Transverse colon (tissue), 4 donors: ENCODE measurements around the gene TPM1. TPM values are rescaled to one million over a fixed set of nuclear protein-coding genes. Genes with fewer than 3 reads are reported as not detected.
A peak's percentile ranks its signal among the peaks of the same experiment; 100 is the strongest.

Experiments used
- DNase-seq: peaks from one replicate; pipeline ENCODE4 v3.0.0-alpha.2; 2019
- H3K27ac ChIP-seq, 4 donors: fragments of 200-600 bp; sonication (generic); 2 replicates each; pipeline ENCODE4 v1.5.1; 2016 to 2018; ENCODE audit warnings: inconsistent platforms in 4 of 4
- H3K27me3 ChIP-seq: fragments of 200-600 bp; sonication (generic); 2 replicates; pipeline ENCODE4 v1.5.1; 2017; ENCODE audit warnings: inconsistent platforms
- H3K36me3 ChIP-seq, 4 donors: fragments of 200-600 bp; sonication (generic); 2 replicates each; pipeline ENCODE4 v1.5.1; 2017 to 2019; ENCODE audit warnings: inconsistent platforms in 4 of 4
- H3K4me1 ChIP-seq, 4 donors: fragments of 200-600 bp; sonication (generic); 2 replicates each; pipeline ENCODE4 v1.5.1; 2017 to 2020; ENCODE audit warnings: inconsistent platforms in 4 of 4
- H3K4me3 ChIP-seq, 4 donors: fragments of 200-600 bp; sonication (generic); 1 replicate in 1 of 4; 2 replicates in 3 of 4; pipeline versions ENCODE4 v1.5.1 to v1.6.1; 2017 to 2019; ENCODE audit warnings: inconsistent platforms in 4 of 4
- H3K9me3 ChIP-seq, 2 donors: fragments of 200-600 bp; sonication (generic); 2 replicates each; pipeline ENCODE4 v1.5.1; 2017 to 2019; ENCODE audit warnings: inconsistent platforms in 2 of 2
- EP300 ChIP-seq: sonication (generic); formaldehyde crosslinking; IDR thresholded peaks from one replicate; pipeline ENCODE4 v1.6.1; 2017; ENCODE audit warnings: antibody characterized with exemption, low read depth
- POLR2A ChIP-seq: fragments of 450-650 bp; IDR thresholded peaks from one replicate; pipeline ENCODE4 v1.6.1; 2016; ENCODE audit warnings: antibody characterized with exemption, mild to moderate bottlenecking, moderate library complexity
- POLR2AphosphoS5 ChIP-seq, 3 donors: sonication (generic); formaldehyde crosslinking; IDR thresholded peaks; one replicate each; pipeline ENCODE4 v1.6.1; 2016; ENCODE audit warnings: antibody characterized with exemption in 3 of 3
- WGBS, 2 donors: methylation state at CpG; one replicate each; pipeline ENCODE4 v1.1.5; 2018; ENCODE audit warnings: low coverage in 1 of 2; 5-methylcytosine and 5-hydroxymethylcytosine counted together
- in situ Hi-C, 4 donors: fragments of 200-750 bp; cut with MboI; loops; one replicate each; pipeline versions ENCODE4 v1.15.0 to v1.15.1; 2017; ENCODE audit warnings: low sequenced_read_pairs in 3 of 4, low pct_ligation_motif_present in 1 of 4, low pct_unique_long_range_greater_than_20kb in 1 of 4
- intact Hi-C: fragments of 100-400 bp; cut with DNase I; formaldehyde crosslinking; loops from one replicate; pipeline ENCODE4 v1.15.1; 2023; ENCODE audit warnings: low total_unique reads
- total RNA-seq, 4 donors: library from RNA; depleted of rRNA; stranded (reverse); fragments of >200 nt; gene quantifications; one replicate each; pipeline ENCODE4 v1.1.0, GENCODE V29; 2016
- TF ChIP-seq, protein P1 (sequence below), 5 experiments: fragments of 200-600 bp in 3 of 5; fragments of 450-650 bp in 2 of 5; sonication (generic) in 3 of 5; IDR thresholded peaks; 1 replicate in 2 of 5; 2 replicates in 3 of 5; pipeline ENCODE4 v1.5.1; 2016 to 2017; ENCODE audit warnings: antibody characterized with exemption in 5 of 5, inconsistent platforms in 3 of 5, mild to moderate bottlenecking in 2 of 5, moderate library complexity in 1 of 5

TPM1 gene
- total RNA-seq, 4 donors from 2014 or later, result 775 to 2,480 (median 1,140) TPM

DNA sequence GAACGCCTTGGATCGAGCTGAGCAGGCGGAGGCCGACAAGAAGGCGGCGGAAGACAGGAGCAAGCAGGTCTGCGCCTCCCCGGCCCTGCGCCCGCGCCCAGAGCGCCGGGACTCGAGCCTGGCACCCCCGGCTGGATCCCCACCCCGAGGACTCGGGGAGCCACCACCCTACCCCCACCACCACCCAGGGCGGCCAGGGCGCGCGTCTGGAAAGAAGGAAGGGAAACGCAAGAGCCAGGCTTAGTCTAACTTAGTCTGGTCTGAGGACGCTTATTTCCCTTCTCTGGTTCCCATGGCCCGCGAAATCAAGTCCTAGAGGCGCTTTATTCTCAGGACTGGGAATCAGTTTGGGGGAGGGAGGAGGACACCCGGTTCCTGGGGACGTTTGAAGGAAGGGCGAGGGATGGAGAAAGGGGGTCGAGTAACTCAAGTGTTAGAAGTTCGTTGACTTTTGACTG, 359 bp downstream of the TPM1 start:
- TF ChIP-seq, protein P1, sequence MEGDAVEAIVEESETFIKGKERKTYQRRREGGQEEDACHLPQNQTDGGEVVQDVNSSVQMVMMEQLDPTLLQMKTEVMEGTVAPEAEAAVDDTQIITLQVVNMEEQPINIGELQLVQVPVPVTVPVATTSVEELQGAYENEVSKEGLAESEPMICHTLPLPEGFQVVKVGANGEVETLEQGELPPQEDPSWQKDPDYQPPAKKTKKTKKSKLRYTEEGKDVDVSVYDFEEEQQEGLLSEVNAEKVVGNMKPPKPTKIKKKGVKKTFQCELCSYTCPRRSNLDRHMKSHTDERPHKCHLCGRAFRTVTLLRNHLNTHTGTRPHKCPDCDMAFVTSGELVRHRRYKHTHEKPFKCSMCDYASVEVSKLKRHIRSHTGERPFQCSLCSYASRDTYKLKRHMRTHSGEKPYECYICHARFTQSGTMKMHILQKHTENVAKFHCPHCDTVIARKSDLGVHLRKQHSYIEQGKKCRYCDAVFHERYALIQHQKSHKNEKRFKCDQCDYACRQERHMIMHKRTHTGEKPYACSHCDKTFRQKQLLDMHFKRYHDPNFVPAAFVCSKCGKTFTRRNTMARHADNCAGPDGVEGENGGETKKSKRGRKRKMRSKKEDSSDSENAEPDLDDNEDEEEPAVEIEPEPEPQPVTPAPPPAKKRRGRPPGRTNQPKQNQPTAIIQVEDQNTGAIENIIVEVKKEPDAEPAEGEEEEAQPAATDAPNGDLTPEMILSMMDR (IDR thresholded peaks at IDR 0.05), result no peak
- TF ChIP-seq POLR2A (no peak), POLR2AphosphoS5 (IDR thresholded peaks at IDR 0.05) (no peak), EP300 (no peak)
- Histone ChIP-seq H3K27ac (peak overlapping the region; percentile 96 to 98 (median 96)), H3K9me3 (no peaks in the 10 kb centered on the region), H3K36me3 (no peaks in the 10 kb centered on the region), H3K4me3 (peak overlapping the region; percentile 80 to 88 (median 84)), H3K27me3 (peaks cover 26% of the 10 kb centered on the region), H3K4me1 (peaks cover 0 to 48% (median 28%) of the 10 kb centered on the region in 4 donors)
- in situ Hi-C loops, result loop anchor here in 1 of 4 donors (25.0 kb wide), 1 partner anchor 156 kb away; no protein-coding TSS in a partner anchor
- 0 to 4% methylated on average over 3 to 15 of the region's 31 CpGs for WGBS, 2 donors
- intact Hi-C loops, result loop anchor here (1.0 to 5.0 kb wide), 2 partner anchors 146 to 195 kb away; no protein-coding TSS in a partner anchor
- DNase-seq, result no peak

- in situ Hi-C loops, result loop anchor here in 1 of 4 donors (25.0 kb wide), 1 partner anchor 156 kb away; no protein-coding TSS in a partner anchor
- peak overlapping the region; percentile 80 to 88 (median 84) for H3K4me3 ChIP-seq
- peaks cover 26% of the 10 kb centered on the region for H3K27me3 ChIP-seq
- no peak for DNase-seq
- H3K36me3 ChIP-seq, result no peaks in the 10 kb centered on the region
- H3K4me1 ChIP-seq, result peaks cover 0 to 48% (median 29%) of the 10 kb centered on the region in 4 donors
- TF ChIP-seq POLR2A (no peak), EP300 (no peak), POLR2AphosphoS5 (IDR thresholded peaks at IDR 0.05) (peak in 1 of 3 donors; percentile 20)
- TF ChIP-seq, protein P1 (IDR thresholded peaks at IDR 0.05), result no peak
- H3K9me3 ChIP-seq, result no peaks in the 10 kb centered on the region
- 1% methylated on average over 48 of the region's 54 CpGs; no CpG with 5 or more reads in 1 of the 2 donors for WGBS, 2 donors
- intact Hi-C loops, result loop anchor here (5.0 kb wide), 1 partner anchor 146 kb away; no protein-coding TSS in a partner anchor
- peak overlapping the region; percentile 96 to 98 (median 96) for H3K27ac ChIP-seq
These were observed 959 bp downstream of the TPM1 start for GRCh38 chr15:63043335-63044076.

DNA sequence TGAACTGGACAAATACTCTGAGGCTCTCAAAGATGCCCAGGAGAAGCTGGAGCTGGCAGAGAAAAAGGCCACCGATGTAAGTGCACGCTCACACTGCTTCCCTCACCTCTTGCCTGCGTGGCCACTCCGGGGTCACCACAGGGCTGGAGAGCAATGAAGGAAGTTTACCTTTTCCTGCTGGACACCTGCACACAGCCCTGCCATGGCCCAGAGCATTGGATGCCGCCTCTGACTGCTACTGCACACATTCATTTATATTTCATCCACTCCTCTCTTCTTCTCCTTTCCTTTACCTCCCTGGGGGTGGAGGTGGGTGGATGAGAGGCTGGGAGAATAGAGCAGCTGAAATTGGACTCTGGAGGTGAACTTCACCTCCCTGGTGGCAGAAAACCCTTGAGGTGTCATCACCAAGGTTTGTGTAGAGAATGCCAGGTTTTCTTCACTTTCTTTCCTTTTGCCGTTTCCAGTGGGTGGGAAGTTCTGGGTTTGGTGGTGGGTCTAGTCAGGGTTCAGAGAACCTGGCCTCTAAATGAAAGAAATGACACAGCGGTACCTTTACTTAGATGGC, 1.6 kb downstream of the TPM1 start:
- intact Hi-C loops, result loop anchor here (5.0 kb wide), 1 partner anchor 147 kb away; no protein-coding TSS in a partner anchor
- H3K4me1 ChIP-seq, result peaks cover 0 to 50% (median 29%) of the 10 kb centered on the region in 4 donors

DNA sequence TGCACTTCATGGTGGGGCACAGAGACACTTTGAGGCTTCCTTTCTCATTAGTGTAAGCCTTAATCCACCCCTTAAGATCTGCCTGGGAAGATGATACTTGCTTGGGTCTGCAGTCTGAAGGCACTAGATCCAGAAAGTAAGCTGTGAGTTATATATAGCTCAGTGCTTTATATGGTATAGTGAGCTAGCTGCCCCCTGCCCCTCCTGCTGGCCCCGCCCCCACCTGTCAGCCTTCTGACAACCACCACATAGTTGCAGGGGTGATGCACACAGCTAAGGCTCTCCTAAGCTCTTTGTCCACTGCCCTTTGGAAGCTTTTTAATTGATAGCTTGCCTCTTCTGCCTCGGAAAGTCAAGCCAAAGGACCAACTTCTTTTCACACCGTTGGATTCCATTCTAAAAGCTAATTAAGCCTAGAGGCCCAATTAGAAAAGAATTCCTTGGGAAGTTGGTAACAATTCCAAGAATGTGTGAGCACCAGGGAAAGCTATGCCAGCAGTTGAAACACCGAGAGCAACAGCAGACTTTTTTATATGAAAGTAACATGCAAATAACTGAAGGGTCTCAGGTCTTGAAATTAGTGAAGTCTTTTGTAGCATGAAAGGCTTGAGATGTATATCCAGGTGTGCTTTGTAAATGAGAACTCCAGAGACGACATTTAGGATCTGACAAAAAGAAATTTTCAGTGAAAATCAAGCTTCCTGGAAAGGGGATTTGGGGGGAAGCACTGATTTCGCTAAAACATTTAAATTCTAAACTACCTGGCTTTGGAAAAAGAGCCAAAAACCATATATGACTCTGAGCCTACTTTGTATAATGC, 2.3 kb downstream of the TPM1 start:
- 27 to 50% methylated on average over 4 to 6 of the region's 6 CpGs for WGBS, 2 donors
- intact Hi-C loops, result loop anchor here (5.0 kb wide), 2 partner anchors 47 to 148 kb away; no protein-coding TSS in a partner anchor
- Histone ChIP-seq H3K4me3 (peak overlapping the region; percentile 80 to 88 (median 84)), H3K27ac (peak overlapping the region; percentile 96 to 98 (median 96)), H3K4me1 (peaks cover 0 to 57% (median 32%) of the 10 kb centered on the region in 4 donors), H3K9me3 (no peaks in the 10 kb centered on the region), H3K36me3 (no peaks in the 10 kb centered on the region), H3K27me3 (peaks cover 26% of the 10 kb centered on the region)
- DNase-seq, result no peak
- in situ Hi-C loops, result loop anchor here in 1 of 4 donors (25.0 kb wide), 1 partner anchor 158 kb away; no protein-coding TSS in a partner anchor
- TF ChIP-seq, protein P1 (IDR thresholded peaks at IDR 0.05), result no peak
- no peak for TF ChIP-seq EP300
- TF ChIP-seq POLR2AphosphoS5 (IDR thresholded peaks at IDR 0.05), result peak in 2 of 3 donors; percentile 82 to 88
- TF ChIP-seq POLR2A, result peak; percentile 57

More for the DNA sequence above, 1.6 kb downstream of the TPM1 start:
- no peak for DNase-seq
- 29 to 50% methylated on average over 1 to 7 of the region's 7 CpGs for WGBS, 2 donors
- peaks cover 26% of the 10 kb centered on the region for H3K27me3 ChIP-seq
- no peaks in the 10 kb centered on the region for H3K36me3 ChIP-seq
- H3K9me3 ChIP-seq, result no peaks in the 10 kb centered on the region
- in situ Hi-C loops, result loop anchor here in 1 of 4 donors (25.0 kb wide), 1 partner anchor 157 kb away; no protein-coding TSS in a partner anchor
- no peak for TF ChIP-seq POLR2AphosphoS5 (IDR thresholded peaks at IDR 0.05)
- peak overlapping the region; percentile 96 to 98 (median 96) for H3K27ac ChIP-seq
- peak overlapping the region; percentile 80 to 88 (median 84) for H3K4me3 ChIP-seq
